Nephron progenitor cell (in vitro differentiated cells): ENCODE results near the gene FCRL6.

Experiments used
- DNase-seq: peaks from one replicate; pipeline ENCODE4 v3.0.0; 2021
- H3K27ac Mint-ChIP-seq: 2 replicates; pipeline ENCODE4 v1.8.0; 2021; ENCODE audit warnings: mild to moderate bottlenecking, moderate library complexity, mixed read lengths
- H3K27me3 Mint-ChIP-seq: 2 replicates; pipeline ENCODE4 v1.8.0; 2021; ENCODE audit warnings: mild to moderate bottlenecking, low read depth, mixed read lengths; ENCODE audit not compliant: poor library complexity
- H3K36me3 Mint-ChIP-seq: 2 replicates; pipeline ENCODE4 v1.8.0; 2021; ENCODE audit warnings: low read depth, mixed read lengths
- H3K4me1 Mint-ChIP-seq: 2 replicates; pipeline ENCODE4 v1.8.0; 2021; ENCODE audit warnings: mixed read lengths
- H3K4me3 Mint-ChIP-seq: 2 replicates; pipeline ENCODE4 v1.8.0; 2021; ENCODE audit warnings: mild to moderate bottlenecking, moderate library complexity, mixed read lengths
- H3K9me3 Mint-ChIP-seq: 2 replicates; pipeline ENCODE4 v1.8.0; 2021; ENCODE audit warnings: mild to moderate bottlenecking, moderate library complexity, mixed read lengths
- TF ChIP-seq, protein P1 (sequence below): fragments of 200-600 bp; sonication (generic); IDR thresholded peaks from 2 replicates; pipeline ENCODE4 v1.5.0; 2021; ENCODE audit warnings: antibody characterized with exemption

The FCRL6 gene

DNA sequence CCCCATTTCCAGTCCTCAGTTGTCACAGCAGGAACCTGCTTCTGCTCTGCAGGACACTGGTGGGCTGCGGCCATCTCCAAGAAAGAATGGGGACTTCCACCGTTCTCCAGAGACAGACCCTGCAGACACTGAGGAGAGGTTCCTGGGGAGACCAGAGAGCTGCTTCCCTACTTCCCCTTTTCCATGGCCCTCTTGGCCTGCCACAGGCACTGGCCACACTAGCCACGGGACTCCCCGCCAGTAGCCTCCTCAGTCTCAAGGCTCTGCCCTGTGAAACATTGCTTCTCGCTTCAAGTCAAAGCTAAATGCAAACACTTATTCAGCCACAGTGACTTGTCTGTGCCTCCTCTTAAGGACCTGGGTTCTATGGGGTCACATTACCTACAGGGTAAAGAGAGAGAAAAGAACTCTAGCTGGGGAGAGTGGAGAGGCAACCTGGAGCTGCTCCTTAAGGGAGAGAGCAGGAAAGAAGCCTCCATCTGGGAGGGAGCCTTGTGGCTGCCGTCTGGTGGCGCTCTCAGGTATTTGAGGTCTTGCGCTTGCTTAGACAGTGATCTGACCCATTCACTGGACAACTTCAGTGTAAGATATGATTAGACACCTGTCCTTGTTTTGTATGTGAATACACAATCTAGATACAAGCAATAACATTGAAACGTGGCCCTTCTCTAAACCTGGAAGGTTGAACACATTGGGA lies 19.2 kb downstream of the FCRL6 start:
- H3K4me3 Mint-ChIP-seq: no peak overlapping the region
- H3K36me3 Mint-ChIP-seq: no peaks in the 10 kb centered on the region
- H3K4me1 Mint-ChIP-seq: peaks cover 17% of the 10 kb centered on the region
- peaks cover 56% of the 10 kb centered on the region for H3K27me3 Mint-ChIP-seq
- DNase-seq: no peak
- H3K27ac Mint-ChIP-seq: no peak overlapping the region
- TF ChIP-seq, protein P1, sequence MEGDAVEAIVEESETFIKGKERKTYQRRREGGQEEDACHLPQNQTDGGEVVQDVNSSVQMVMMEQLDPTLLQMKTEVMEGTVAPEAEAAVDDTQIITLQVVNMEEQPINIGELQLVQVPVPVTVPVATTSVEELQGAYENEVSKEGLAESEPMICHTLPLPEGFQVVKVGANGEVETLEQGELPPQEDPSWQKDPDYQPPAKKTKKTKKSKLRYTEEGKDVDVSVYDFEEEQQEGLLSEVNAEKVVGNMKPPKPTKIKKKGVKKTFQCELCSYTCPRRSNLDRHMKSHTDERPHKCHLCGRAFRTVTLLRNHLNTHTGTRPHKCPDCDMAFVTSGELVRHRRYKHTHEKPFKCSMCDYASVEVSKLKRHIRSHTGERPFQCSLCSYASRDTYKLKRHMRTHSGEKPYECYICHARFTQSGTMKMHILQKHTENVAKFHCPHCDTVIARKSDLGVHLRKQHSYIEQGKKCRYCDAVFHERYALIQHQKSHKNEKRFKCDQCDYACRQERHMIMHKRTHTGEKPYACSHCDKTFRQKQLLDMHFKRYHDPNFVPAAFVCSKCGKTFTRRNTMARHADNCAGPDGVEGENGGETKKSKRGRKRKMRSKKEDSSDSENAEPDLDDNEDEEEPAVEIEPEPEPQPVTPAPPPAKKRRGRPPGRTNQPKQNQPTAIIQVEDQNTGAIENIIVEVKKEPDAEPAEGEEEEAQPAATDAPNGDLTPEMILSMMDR: no peak
- no peaks in the 10 kb centered on the region for H3K9me3 Mint-ChIP-seq

DNA sequence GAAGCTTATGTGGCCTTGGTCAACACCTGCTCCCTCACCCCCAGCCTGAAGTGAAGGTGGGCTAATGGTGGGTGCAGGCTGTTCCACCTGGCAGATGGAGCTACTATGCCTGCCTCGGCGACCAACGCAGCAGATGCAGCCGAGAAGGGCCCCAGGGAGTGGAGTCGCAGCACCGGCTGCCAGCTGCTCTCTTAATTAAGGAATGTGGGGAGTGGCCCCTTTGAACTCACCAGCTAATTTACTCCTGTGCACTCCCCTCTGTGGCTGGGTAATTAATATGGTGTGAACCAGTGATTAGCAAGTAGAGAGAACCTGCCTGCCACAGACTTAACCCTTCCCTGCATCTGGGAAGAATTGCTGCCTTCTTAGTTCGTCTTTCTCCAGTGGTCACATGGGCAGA lies 21.2 kb downstream of the FCRL6 start:
- Mint-ChIP-seq H3K9me3 (no peaks in the 10 kb centered on the region), H3K27ac (no peak overlapping the region), H3K4me3 (no peak overlapping the region), H3K4me1 (peaks cover 17% of the 10 kb centered on the region), H3K27me3 (peaks cover 67% of the 10 kb centered on the region), H3K36me3 (no peaks in the 10 kb centered on the region)
- TF ChIP-seq, protein P1: no peak
- DNase-seq: peak; percentile 15

DNA sequence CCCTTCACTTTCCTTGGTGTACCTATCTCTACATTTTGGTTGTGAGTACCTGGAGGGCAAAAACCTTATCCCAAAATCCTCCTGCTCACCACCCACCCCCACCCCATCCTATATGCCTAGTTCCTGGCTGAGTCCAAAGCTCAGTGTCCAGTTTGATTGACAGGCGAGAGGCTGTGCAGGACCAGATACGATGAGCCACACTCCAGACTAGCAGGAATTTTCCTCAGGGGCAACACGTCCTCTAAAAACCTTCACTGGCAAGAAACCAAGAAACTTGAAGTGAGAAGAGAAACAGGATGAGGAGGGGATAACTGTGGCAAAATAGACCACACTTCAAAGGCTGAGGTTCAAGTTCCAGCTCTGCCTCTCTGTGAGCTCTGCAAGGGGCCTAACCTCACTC lies 23.4 kb downstream of the FCRL6 start:
- peaks cover 67% of the 10 kb centered on the region for H3K27me3 Mint-ChIP-seq
- TF ChIP-seq, protein P1: no peak

DNA sequence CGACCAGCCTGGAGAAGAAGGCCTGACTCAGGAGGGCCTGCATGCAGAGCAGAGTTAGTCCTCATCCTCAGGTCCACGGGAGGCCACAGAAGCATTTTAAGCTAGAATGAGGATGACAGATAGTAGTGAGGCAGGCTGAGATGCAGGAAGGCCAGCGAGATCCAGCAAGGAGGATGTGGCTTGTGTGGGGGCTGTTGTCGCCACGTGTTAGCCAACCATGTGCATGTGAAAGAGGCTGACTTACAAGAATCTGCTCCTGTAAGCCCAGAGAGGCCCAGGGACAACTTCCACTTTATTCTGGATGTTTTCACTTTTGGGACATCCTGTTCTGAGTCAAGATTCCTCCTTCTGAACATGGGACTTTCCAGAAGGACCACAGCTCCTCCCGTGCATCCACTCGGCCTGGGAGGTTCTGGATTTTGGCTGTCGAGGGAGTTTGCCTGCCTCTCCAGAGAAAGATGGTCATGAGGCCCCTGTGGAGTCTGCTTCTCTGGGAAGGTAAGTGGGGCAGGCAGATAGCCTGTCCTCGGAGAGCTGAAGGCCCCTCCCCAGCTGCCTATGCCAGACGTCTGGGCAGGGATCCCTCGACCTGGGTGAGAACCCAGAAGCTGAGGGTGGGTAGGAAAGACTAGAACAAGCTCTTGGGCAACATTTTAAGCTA lies 24.4 kb downstream of the FCRL6 start, which contains the start of gene SLAMF8:
Gene SLAMF8, plus strand, starts transcription at position 433 of the 661 bp plus-strand sequence. Its CDS starts 26 bp downstream, at position 459.
- Mint-ChIP-seq H3K27me3 (peaks cover 65% of the 10 kb centered on the region), H3K36me3 (no peaks in the 10 kb centered on the region), H3K27ac (no peak within 1 kb of the TSS), H3K4me3 (no peak within 1 kb of the TSS), H3K4me1 (peaks cover 22% of the 10 kb centered on the region), H3K9me3 (no peaks in the 10 kb centered on the region)
- no peak for DNase-seq
- TF ChIP-seq, protein P1: no peak

More for the DNA sequence above, 23.4 kb downstream of the FCRL6 start:
- no peaks in the 10 kb centered on the region for H3K9me3 Mint-ChIP-seq
- peaks cover 22% of the 10 kb centered on the region for H3K4me1 Mint-ChIP-seq
- no peak for DNase-seq
- H3K36me3 Mint-ChIP-seq: no peaks in the 10 kb centered on the region
- no peak overlapping the region for H3K27ac Mint-ChIP-seq
- H3K4me3 Mint-ChIP-seq: no peak overlapping the region

DNA sequence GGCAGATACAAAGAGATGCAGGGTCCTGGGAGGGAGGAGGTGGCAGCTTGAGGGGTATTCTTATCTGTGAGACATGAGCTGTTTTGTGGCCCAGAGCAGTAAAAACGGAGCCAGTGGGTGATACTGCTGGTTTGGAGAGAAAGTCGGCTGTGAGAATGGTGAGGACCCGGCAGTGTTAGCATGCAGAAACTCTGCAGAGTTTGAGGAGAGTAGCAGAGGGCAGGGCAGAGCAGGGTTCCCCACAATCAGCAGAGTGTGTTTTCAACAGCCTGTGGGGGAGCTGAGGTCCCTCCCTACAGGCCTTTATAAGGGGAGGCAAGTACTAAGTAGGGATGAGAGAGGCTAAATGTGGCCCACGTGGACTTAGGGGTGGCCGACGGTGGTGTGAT lies 24.9 kb downstream of the FCRL6 start:
- TF ChIP-seq, protein P1: no peak
- Mint-ChIP-seq H3K36me3 (no peaks in the 10 kb centered on the region), H3K4me3 (no peak overlapping the region), H3K9me3 (no peaks in the 10 kb centered on the region), H3K4me1 (peaks cover 22% of the 10 kb centered on the region), H3K27me3 (peaks cover 59% of the 10 kb centered on the region), H3K27ac (no peak overlapping the region)
- no peak for DNase-seq
